HG02588 (cell line): ENCODE measurements around the gene KCTD16.

Source experiments
- ATAC-seq: cut with Tn5 transposase; IDR thresholded peaks from one replicate; pipeline ENCODE4 v1.9.1; 2021; ENCODE audit warnings: mild to moderate bottlenecking, moderate library complexity; ENCODE audit not compliant: unreplicated experiment

KCTD16 gene

DNA sequence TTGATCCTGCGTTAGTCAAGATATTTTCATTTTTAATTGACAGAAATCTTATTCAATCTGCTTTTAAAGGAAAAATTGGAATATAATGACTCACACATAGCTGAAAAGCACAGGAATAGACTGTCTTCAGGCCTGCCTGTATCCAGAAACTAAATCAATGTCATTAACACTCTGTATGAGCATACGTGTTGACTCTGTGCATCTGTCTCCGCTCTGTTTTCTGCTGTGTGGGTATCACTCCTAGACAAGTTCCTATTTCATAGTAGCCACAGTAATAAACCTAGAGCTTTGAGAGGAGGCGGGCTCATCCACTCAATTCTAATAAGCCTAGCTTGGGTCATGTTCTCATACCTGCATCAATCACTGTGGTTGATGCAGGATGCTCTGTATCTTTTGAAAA, 267.6 kb downstream of the KCTD16 start:
- no peak for ATAC-seq

DNA sequence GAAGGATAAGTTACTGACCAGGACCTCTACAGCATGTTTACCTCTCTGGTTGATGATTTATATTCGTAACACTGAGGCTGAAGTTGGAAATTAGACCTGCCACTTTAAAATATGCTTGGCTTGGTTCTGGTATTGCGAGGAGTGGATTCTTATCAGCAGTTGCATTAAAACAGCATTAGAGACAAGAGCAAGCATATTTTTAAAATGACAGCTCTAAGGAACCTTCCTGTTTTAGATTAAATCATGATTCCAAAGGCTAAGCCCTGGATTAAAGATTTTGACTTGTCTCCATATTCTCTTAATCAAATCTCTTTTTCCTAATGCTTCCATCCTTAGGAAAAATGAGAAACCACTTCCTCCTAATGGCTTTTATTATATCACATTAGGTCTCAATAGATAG, 277.8 kb downstream of the KCTD16 start:
- no peak for ATAC-seq

DNA sequence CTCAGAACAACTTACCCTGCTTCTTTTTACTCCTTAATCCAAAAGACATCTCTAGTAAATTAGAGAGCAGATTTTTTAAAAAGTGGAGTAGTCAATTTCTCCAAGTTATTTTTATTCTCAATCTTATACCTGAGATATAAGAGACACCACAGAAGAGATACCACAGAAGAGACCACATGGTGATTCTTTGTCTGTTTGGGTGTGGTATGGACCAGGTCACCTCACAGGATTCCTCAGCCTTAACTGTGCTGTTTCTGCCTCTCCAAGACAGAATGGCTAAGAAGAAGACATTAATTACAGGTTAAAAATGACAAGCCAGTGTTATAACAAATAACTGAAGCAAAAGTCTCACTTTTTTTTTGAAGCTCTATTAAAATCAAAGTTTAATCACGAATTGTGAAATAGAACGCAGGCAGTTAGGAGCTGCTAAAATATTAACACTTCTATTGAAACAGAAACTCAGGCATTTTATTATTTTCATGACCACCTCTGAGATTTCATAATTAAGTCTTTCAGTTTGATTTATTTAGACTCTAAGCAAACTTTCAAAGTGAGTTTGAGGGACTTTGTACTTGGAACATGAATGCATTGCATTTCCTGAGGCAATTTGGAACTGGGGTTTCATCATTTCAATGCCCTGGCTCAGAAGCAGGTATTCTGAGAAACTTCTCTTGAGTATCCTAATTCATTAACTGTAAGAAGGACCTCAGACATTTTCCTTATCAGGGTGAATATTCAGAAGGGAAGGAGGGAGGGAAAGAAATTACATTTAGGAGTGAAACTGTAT, 280.7 kb downstream of the KCTD16 start:
- ATAC-seq: no peak

DNA sequence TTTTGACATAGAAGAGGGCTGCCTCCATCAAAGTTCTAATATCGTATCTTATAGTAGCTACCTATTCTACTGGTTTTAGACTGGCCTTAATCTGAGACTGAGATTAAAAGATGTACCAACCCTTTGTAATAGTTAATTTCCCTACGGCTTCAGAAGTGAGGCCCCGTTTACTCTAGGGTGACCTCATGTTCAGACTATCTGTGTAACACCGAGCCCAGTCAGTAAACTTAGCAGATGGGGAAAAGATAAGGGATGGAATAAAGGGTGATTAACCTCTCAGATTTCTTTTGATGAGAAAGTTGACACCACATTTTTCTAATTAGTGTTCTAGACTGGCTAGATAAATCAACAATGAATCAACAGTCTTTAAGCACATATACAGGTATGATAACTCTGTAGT, 283.1 kb downstream of the KCTD16 start:
- ATAC-seq: no peak

DNA sequence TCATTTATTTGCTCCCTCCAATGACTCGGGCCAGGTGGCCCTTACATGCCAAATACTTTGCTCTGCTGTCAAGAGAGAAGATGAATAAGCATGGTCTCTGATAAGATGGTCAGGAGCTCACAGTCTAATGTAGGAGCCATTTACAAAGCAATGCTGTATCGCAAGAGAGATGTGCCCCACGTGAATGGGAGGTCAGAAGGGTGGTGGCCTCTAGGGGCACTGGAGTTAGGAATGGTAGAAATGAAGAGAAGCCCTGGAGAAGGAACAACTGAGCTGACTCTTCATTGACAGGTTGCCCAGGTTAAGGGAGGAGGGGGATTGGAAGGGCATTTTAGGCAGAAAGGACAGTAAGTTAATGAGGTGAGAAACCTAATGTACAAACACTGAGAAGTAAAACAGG, 286.5 kb downstream of the KCTD16 start:
- ATAC-seq: no peak

DNA sequence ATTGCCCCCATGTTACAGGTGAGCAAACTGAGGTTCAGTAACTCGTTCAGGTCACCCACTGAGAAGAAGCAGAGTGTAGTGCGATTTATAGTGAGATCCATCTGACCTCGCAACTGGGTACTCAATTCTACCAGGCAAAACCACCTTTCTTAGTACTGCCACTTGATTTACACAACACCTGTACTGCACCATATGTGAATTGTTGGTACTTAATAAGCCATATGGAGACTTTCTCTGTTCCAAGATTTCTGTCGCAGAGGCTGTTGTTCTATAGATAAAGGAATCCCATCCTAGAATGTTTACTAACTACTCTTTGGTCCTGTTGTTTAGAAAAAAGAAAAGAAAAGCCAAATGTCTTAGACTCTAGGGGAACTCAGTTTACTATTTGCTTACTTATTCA, 287.5 kb downstream of the KCTD16 start:
- ATAC-seq: no peak

DNA sequence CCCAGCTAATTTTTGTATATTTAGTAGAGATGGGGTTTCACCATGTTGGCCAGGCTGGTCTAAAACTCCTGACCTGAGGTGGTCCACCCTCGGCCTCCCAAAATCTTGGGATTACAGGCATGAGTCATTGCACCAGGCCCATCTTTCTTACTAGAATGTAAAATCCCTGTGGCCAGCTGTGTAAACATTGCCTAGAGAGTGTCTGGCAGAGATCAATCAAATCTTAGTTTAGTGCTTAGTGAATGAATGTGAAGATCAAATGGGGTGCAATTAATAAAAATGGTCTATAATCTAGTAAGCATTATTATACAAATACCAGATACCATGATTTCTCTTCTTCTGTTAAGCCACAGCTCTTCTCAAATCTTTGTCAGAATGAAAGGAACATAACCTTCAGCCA, 289.9 kb downstream of the KCTD16 start:
- ATAC-seq: no peak

DNA sequence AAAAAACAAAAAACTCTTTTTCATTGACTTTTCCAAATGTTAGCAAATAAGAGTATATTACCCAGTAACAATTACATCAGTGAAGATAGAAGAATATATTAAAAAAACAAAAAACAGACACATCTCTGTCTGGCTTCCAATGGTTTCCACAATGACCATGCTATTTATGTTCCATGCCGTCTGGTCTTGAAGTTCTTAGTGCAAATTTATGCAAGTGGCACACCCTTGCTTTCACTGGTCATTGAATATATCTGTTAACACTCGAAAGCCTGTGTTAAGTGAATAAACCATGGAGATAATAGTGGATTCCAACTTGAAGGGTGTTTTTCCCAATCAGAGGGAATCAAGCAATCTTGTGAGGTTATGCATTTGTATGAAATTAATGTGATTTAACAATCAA, 291.9 kb downstream of the KCTD16 start:
- no peak for ATAC-seq

DNA sequence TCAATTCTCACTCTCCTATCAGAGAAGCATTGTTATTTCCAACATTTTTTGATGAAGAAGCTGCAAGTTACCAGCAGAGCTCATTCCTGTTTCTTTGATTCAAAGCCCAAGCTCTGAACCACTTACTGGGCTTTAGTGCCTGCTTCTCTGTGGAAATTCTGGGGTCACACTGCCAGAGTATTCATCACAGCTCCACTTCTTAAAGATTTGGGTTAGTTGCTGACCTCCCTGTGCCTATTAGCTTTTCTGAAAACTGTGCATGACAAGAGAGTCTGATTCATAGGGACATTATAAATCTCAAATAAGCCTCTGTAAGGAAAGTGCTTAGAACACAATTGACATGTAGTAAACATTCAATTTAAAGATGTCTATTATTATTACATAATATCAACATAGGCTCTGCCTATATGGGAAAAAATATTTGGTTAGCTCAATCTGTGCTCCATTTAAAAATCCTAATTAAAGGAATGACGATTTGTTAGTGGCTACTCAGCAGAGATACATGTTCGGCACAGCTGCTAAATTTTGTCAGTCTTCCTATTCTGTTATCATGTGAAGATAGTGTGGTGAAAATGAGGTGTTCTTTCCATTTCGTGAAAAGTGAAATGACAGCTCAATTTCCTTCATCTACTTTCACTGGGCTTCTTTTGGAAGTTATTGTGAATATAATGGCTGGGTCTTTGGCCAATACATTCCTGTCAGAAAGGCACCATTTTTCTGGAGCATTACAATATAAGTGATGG, 293.0 kb downstream of the KCTD16 start:
- no peak for ATAC-seq

DNA sequence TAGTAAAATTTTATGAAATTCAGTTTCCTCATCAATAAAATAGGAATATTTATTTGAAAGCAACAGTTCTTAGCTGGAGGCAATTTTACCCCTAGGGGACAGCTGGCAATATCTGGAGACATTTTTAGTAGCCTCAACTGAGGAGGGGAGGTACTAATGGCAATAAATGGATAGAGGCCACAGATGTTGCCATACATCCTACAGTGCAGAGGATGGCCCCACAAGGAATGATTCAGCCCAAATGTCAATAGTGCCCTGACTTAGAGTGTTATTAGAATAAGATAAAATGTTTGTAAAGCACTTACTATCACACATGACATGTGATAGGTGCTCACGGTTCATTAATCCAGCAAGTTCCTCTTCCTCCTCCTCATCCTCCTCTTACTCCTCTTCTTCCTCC, 293.6 kb downstream of the KCTD16 start:
- no peak for ATAC-seq

DNA sequence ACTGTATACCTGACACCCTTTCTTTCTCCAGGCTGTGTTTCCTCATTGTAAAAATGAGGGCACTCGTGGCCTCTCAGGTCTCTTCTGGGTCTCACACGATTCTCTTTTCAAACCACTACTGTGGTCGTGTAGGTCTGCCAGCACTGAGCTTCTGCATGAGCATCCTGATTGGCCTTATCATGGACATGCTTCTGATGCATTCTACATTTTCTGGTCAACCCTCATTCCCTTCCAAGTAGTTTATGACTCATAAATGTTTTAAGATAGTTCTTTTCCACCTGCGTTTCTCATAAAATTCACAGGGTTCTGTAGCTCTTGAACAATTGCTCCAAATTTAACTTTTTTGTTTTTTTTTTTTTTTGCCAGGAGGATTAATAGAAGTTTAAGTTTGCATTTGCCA, 294.8 kb downstream of the KCTD16 start:
- ATAC-seq: no peak

DNA sequence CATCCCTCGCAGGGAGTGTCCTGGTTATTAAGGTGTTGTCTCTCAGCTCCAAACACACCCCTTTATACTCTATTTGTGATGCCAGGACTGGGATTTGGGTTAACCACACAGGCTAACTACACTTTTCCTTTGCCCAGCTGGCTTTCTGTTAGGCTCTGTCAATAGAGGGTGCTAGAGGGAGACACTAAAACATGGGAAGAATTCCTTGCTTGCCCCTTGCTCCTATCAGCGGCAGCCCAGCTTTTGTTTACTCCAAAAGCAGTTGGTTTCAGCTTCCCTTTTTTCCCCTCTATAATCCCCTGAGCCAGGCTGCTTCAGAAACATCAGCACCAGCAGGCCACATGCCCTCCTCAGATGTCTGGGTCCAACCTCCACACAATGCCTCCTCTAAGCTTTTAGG, 297.1 kb downstream of the KCTD16 start:
- ATAC-seq: no peak

DNA sequence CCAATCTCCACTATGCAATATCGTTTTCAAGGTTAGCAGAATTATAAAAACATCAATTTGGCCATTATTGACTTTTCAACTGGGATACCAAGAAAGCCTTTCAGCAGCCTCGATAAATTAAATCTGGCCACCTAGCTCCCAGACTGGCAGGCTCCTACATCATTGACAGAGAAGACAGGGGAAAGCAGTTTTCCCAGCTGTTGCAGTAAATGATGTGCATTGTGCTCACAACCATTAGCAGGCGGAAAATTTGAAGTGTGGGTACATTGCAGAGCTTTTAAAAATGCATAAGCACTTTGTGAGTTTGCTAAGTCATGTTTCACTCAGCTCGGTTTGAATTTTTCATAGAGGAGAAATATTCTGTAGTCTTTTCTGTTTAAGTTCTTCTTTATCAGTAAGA, 297.9 kb downstream of the KCTD16 start:
- ATAC-seq: no peak

DNA sequence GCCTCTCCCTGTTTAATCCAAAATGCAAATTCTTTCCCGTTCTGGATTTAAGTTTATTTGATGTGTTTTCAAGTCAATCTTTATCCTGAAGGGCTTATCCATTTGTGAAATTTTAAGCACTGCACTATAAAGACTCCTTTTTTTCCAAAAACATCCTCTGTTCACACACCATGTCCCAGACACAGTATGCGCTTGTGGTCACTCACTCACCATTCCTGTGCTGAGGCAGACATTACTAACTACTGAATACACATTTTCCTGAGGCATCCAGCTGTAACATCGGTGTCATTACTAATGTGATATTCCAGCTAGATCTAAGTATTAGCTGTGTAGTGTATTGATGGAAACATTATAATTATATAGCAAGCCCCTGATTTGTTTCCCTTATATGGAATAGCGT, 298.4 kb downstream of the KCTD16 start:
- ATAC-seq: no peak

DNA sequence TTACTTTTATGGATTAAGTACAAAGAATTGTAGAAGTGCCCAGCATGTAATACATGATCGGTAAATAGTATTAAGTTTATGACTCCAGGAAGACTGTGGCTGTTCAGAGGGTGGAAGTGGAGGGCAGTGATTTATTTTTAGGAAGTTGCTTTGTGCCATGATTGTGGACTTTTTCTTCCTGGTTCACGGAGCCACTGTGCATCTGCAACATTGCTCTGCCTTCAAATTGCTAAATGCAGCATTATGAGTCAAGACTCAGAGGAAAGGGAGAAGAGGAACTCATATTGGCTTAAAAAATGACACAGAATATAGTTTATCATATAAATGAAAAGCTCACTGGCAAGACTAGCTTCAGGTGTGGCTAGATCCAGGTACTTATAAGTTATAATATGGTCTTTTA, 301.5 kb downstream of the KCTD16 start:
- no peak for ATAC-seq

DNA sequence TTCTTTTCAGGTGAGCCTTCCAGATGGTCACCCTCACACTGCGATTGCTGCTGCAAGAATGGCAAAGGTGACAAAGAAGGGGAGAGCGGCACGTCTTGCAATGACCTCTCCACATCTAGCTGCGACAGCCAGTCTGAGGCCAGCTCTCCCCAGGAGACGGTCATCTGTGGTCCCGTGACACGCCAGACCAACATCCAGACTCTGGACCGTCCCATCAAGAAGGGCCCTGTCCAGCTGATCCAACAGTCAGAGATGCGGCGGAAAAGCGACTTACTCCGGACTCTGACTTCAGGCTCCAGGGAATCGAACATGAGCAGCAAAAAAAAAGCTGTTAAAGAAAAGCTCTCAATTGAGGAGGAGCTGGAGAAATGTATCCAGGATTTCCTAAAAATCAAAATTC, 303.0 kb downstream of the KCTD16 start:
- ATAC-seq: no peak

DNA sequence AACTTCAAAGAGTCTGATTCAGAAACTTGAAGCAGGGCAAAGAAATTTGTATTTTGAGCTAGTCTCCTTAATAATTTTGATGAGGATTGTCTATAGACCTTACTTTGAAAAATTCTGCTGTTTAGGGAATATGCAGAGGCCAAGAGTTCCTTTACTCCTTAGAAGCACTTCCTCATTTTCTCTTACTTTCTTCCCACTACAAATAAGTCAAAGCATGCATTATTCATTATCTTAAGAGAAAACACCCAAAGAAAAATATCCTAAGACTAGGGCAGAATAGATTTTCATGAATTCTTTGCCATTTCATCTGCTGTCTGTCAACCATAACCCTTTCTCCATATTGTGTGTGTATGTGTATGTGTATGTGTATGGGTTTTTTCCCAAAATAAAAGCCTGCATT, 307.9 kb downstream of the KCTD16 start:
- no peak for ATAC-seq

DNA sequence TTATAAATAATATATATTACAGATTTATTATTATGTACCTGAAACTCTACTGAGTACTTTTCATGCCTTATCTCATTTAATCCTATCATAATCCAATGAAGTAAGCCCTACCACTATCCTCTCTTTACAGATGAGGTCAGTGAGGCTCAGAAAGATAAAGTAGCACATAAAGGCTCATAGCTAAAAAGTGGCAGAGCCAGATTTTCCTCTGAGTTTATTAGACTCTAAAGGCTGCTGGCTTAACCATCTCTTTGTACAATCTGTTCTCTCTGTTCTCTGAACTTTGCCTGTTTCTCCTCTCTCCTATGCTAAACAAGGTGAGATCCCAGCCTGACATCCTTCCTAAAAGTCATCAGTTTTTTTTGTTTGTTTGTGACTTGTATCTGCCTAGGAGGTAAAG, 311.2 kb downstream of the KCTD16 start:
- no peak for ATAC-seq

DNA sequence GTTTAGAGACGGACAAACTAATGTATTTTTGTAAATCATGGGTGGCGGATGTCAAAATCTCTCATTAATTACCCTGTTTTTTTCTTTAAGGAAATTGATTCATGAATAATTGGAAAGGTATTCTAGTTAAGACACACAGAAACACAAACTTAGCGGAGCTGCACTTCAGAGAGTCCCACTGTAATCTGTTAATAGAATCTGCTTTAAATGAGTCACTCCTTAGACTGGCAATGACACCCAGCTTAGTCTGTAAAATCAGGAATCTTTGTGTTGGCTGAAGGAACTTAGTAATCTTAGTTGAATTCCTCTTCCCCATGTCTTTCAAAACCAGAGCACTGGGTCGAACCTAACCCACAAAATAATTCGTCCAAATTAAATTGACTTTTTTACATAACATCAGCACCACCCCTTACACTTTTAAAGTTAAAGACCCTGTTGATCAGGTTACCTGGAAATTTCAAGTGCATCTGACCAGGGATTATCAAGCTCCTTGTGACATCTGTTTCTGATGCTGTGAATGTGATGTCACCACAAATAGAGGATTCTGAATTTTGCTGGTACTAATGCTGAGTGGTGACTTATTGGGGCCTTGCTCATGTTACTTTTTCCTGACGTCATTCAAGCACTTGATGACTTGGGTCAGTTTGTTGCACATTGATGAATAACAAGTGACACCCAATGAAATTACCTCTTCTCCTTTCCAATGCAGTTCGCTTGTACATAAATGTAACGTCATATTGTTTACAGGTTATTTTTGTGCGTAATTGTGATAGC, 313.6 kb downstream of the KCTD16 start:
- ATAC-seq: no peak

DNA sequence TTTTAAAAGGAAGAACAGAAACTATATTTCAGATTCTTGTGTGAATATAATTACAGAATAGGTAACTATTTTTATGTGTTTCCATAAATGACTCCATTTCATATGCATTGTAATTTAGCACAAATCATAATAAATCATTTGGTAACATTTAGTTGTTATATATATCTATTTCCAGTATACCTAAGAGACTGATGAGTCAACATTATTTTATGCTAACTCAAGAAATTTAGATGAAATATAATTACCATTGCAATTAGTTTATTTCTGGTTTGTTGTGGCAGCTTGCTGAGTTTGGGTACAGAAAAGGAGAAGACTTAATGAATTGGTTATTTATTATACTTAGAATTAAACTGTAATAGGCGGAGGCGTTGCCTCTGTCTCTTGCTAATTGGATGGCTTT, 314.9 kb downstream of the KCTD16 start:
- no peak for ATAC-seq

DNA sequence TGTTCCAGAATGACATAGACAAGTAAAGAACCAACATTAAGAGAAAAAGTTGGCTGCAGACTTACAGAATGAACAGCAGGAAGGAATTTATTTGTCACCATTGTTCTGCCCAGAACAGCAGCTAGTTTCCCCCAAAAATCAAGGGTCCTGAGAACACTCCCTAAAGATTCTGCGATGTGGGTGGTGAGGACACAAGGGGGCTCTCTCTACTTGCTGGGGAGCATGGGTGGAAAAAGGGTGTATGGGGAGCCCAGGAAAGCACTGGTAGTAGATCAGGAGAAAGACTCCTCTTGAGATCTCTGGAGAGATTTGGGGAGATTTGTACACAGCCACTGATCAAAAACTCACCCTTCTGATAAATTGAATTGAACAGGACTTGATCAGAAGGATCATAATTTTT, 316.5 kb downstream of the KCTD16 start:
- ATAC-seq: no peak

DNA sequence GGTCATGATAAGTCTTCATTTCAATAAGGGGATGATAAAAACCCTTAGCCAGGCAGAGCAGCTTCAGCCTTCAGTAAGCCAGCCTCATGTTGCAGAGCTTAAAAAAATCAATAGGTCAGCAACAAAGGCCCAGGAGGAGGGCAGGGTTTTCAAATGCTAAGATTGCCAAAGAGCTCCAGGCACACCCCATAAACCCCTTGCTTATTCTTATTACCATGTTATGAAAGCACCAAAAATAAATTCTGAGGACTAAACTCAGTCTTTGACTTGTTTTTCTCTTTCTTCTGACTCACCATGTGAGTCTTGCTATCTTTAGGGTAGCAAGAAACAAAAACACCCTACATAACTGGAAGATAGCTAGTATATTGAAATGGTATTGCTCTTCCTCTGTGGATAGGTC, 317.1 kb downstream of the KCTD16 start:
- ATAC-seq: no peak
